Parathyroid adenoma (tissue), 2 donors: ENCODE data around the gene CCDC73.
A peak's percentile ranks its signal among the peaks of the same experiment; 100 is the strongest.

Experiments used
- H2AFZ ChIP-seq: fragments of 300-600 bp; sonication (generic); one replicate; pipeline ENCODE4 v1.7.0; 2017; ENCODE audit warnings: antibody characterized with exemption, mild to moderate bottlenecking
- H3K27ac ChIP-seq: fragments of 300-600 bp; sonication (generic); one replicate; pipeline ENCODE4 v1.7.0; 2017
- H3K27me3 ChIP-seq: fragments of 300-600 bp; sonication (generic); one replicate; pipeline ENCODE4 v1.7.0; 2017; ENCODE audit warnings: low read length; ENCODE audit not compliant: control insufficient read depth, insufficient read depth
- H3K36me3 ChIP-seq: fragments of 300-600 bp; sonication (generic); one replicate; pipeline ENCODE4 v1.7.0; 2017; ENCODE audit warnings: low read length; ENCODE audit not compliant: control insufficient read depth, insufficient read depth
- H3K4me1 ChIP-seq: fragments of 300-600 bp; sonication (generic); one replicate; pipeline ENCODE4 v1.7.0; 2017; ENCODE audit warnings: control low read depth
- H3K4me2 ChIP-seq: fragments of 300-600 bp; sonication (generic); one replicate; pipeline ENCODE4 v1.7.0; 2017; ENCODE audit warnings: low read length
- H3K4me3 ChIP-seq: fragments of 300-600 bp; sonication (generic); one replicate; pipeline ENCODE4 v1.7.0; 2017; ENCODE audit warnings: low read depth, low read length
- H3K79me2 ChIP-seq: fragments of 300-600 bp; sonication (generic); one replicate; pipeline ENCODE4 v1.7.0; 2017; ENCODE audit warnings: control low read depth
- H3K9ac ChIP-seq: fragments of 300-600 bp; sonication (generic); one replicate; pipeline ENCODE4 v1.7.0; 2017; ENCODE audit warnings: mild to moderate bottlenecking
- H3K9me3 ChIP-seq: fragments of 300-600 bp; sonication (generic); one replicate; pipeline ENCODE4 v1.7.0; 2017; ENCODE audit warnings: low read length; ENCODE audit not compliant: control insufficient read depth
- TF ChIP-seq, protein P1 (sequence below): fragments of 300-600 bp; sonication (generic); IDR thresholded peaks from one replicate; pipeline ENCODE4 v1.7.0; 2017; ENCODE audit warnings: antibody characterized with exemption, mild to moderate bottlenecking
- donor health status: primary hyperparathyroidism.

CCDC73 gene

DNA sequence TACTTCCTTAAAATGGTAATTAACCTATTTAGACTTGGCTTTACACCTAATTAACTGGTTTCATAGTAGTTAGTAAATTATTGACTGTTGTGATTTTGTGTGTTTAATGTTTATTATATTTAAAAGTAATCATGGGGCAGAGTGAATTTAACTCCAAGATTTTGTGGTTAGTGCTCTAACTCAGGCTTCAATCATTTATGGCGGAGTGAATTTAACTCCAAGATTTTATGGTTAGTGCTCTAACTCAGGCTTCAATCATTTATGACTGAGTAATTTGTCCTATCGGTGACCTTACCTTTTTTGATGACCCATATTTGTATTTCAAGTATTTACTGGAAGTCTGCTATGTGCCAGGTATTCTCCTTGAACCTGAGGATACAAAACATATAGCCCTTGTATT, 42.5 kb upstream of the CCDC73 start:
- H3K9ac ChIP-seq: no peak overlapping the region
- H3K36me3 ChIP-seq: no peaks in the 10 kb centered on the region
- no peaks in the 10 kb centered on the region for H3K9me3 ChIP-seq
- TF ChIP-seq, protein P1, sequence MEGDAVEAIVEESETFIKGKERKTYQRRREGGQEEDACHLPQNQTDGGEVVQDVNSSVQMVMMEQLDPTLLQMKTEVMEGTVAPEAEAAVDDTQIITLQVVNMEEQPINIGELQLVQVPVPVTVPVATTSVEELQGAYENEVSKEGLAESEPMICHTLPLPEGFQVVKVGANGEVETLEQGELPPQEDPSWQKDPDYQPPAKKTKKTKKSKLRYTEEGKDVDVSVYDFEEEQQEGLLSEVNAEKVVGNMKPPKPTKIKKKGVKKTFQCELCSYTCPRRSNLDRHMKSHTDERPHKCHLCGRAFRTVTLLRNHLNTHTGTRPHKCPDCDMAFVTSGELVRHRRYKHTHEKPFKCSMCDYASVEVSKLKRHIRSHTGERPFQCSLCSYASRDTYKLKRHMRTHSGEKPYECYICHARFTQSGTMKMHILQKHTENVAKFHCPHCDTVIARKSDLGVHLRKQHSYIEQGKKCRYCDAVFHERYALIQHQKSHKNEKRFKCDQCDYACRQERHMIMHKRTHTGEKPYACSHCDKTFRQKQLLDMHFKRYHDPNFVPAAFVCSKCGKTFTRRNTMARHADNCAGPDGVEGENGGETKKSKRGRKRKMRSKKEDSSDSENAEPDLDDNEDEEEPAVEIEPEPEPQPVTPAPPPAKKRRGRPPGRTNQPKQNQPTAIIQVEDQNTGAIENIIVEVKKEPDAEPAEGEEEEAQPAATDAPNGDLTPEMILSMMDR: no peak
- H3K79me2 ChIP-seq: no peaks in the 10 kb centered on the region
- H3K4me1 ChIP-seq: no peaks in the 10 kb centered on the region
- H3K4me3 ChIP-seq: no peak overlapping the region
- H3K27me3 ChIP-seq: no peaks in the 10 kb centered on the region
- no peak overlapping the region for H3K4me2 ChIP-seq
- no peak overlapping the region for H3K27ac ChIP-seq
- H2AFZ ChIP-seq: no peak overlapping the region

DNA sequence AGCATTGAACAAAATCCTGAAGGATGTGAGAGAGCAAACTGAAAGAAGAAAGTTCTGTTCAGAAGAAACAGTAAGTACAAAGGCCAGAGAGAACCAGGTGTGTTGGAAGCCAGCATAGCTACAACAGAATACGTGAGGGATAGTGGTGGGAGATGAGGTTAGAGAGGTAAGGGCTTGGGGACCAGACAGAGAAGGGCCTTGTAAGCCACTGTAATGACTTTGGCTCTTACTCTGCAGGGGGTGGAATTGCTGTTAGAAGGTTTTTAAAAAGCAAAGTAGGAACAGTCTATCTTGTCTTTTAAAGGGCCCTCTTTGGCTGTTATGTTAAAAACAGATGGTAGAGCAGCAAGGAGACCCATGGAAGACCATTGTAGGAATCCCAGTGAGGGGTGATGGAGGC, 39.5 kb upstream of the CCDC73 start:
- TF ChIP-seq, protein P1: no peak
- no peak overlapping the region for H3K4me3 ChIP-seq
- H3K4me2 ChIP-seq: no peak overlapping the region

DNA sequence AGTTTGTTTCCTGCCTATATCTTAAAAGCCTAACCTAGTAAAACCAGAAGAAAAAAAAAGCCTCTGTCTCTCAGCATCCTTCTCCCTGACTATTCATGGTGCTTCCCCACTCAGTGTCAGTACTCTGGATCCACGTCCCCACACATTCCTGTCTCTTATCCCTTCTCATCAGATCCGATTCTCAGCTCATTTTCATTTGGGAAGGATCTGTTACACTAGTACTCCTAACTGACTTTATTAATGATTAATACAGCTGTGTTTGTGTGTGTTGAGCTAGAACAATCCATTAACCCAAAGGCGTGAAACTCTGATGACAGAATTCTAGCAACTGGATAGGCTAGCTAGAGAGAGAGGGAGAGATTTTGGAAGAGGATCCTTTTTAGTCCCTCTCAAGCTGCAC, 36.8 kb upstream of the CCDC73 start:
- Histone ChIP-seq H3K79me2 (no peaks in the 10 kb centered on the region), H3K4me3 (no peak overlapping the region), H3K9me3 (no peaks in the 10 kb centered on the region), H3K4me1 (peaks cover 5% of the 10 kb centered on the region), H3K4me2 (no peak overlapping the region), H3K36me3 (no peaks in the 10 kb centered on the region), H3K27ac (no peak overlapping the region), H3K27me3 (no peaks in the 10 kb centered on the region), H2AFZ (no peak overlapping the region), H3K9ac (no peak overlapping the region)
- TF ChIP-seq, protein P1: no peak

More for the DNA sequence above, 39.5 kb upstream of the CCDC73 start:
- Histone ChIP-seq H3K27me3 (no peaks in the 10 kb centered on the region), H3K9ac (no peak overlapping the region), H2AFZ (no peak overlapping the region), H3K4me1 (peaks cover 5% of the 10 kb centered on the region), H3K36me3 (no peaks in the 10 kb centered on the region), H3K79me2 (no peaks in the 10 kb centered on the region), H3K27ac (no peak overlapping the region), H3K9me3 (no peaks in the 10 kb centered on the region)

DNA sequence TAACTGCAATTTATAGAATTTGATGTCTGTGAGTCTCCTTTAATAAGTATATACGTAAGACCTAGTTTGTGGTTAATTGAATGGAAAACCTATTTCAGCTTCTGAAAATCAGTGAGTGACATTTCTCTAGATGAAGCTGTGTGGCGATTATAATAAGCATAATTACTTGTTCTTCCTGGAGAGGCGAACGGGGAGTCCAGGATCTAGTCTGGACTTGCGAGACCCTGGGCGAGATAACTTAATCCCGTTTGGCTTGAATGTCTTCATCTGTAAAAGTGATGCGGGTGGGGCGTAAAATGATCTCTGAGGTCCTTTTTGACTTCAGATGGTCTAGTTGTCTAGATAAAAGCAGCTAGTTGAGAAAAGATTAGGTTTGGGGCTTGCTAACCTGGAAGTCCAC, 36.3 kb upstream of the CCDC73 start:
- no peaks in the 10 kb centered on the region for H3K27me3 ChIP-seq
- H3K9ac ChIP-seq: no peak overlapping the region
- no peaks in the 10 kb centered on the region for H3K36me3 ChIP-seq
- no peak overlapping the region for H3K27ac ChIP-seq
- H2AFZ ChIP-seq: no peak overlapping the region
- H3K4me1 ChIP-seq: peaks cover 5% of the 10 kb centered on the region
- H3K9me3 ChIP-seq: no peaks in the 10 kb centered on the region
- no peak overlapping the region for H3K4me3 ChIP-seq
- no peaks in the 10 kb centered on the region for H3K79me2 ChIP-seq
- H3K4me2 ChIP-seq: peak overlapping the region; percentile 44
- TF ChIP-seq, protein P1: no peak

DNA sequence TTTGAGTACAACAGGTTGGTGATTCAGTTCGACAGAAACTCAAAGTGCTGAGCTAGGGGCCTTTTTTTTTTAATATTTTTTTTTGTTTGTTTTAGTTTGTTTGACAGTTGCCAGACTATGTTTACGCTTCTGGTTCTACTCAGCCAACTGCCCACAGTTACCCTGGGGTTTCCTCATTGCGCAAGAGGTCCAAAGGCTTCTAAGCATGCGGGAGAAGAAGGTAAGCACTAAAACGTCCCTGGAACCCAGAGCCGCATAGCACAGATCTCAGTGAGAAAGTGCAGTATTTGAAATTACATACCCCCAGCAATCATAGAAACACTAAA, 35.9 kb upstream of the CCDC73 start:
- Histone ChIP-seq H3K4me2 (peak overlapping the region; percentile 44), H3K79me2 (no peaks in the 10 kb centered on the region), H3K9ac (no peak overlapping the region), H3K27ac (no peak overlapping the region), H3K9me3 (no peaks in the 10 kb centered on the region), H3K4me3 (peak overlapping the region; percentile 62), H2AFZ (peak overlapping the region; percentile 72), H3K27me3 (no peaks in the 10 kb centered on the region), H3K36me3 (no peaks in the 10 kb centered on the region), H3K4me1 (peaks cover 5% of the 10 kb centered on the region)
- TF ChIP-seq, protein P1: no peak
